HepG2 (cell line): ENCODE measurements around the gene ACSL6. TPM values are rescaled to one million over a fixed set of nuclear protein-coding genes. Genes with fewer than 3 reads are reported as not detected.

ENCODE experiments used
- ATF7 ChIP-seq, 2 experiments: fragments of 450-650 bp in 1 of 2; sonication (generic) in 1 of 2; formaldehyde crosslinking in 1 of 2; IDR thresholded peaks; 2 replicates each; pipeline versions ENCODE4 v1.4.0 to v1.6.1; 2016 to 2020; ENCODE audit warnings: antibody characterized with exemption in 1 of 2, mild to moderate bottlenecking in 1 of 2, missing genetic modification reagents in 1 of 2
- ERF ChIP-seq: IDR thresholded peaks from 2 replicates; pipeline ENCODE4 v1.6.1; 2018; ENCODE audit warnings: missing biosample characterization, missing genetic modification reagents
- GATAD2A ChIP-seq: IDR thresholded peaks from 2 replicates; pipeline ENCODE4 v1.6.1; 2016
- PHF21A ChIP-seq: sonication (generic); formaldehyde crosslinking; IDR thresholded peaks from 2 replicates; pipeline ENCODE4 v1.5.0; 2020; ENCODE audit warnings: mild to moderate bottlenecking, missing genetic modification reagents
- REL ChIP-seq: sonication (generic); formaldehyde crosslinking; conservative IDR thresholded peaks from 2 replicates; pipeline ENCODE4 v1.8.0; 2022; ENCODE audit warnings: mild to moderate bottlenecking, missing genetic modification reagents, moderate library complexity
- SATB2 ChIP-seq: sonication (generic); formaldehyde crosslinking; IDR thresholded peaks from 2 replicates; pipeline ENCODE4 v1.5.0; 2020; ENCODE audit warnings: missing genetic modification reagents
- SPEN ChIP-seq: sonication (generic); formaldehyde crosslinking; IDR thresholded peaks from 2 replicates; pipeline ENCODE4 v1.5.1; 2020; ENCODE audit warnings: low read depth, mild to moderate bottlenecking, missing genetic modification reagents
- TCF7 ChIP-seq: sonication (generic); IDR thresholded peaks from 2 replicates; pipeline ENCODE4 v1.6.1; 2016; ENCODE audit warnings: antibody characterized with exemption, low read depth
- TGIF2 ChIP-seq: IDR thresholded peaks from 2 replicates; pipeline ENCODE4 v1.6.1; 2016; ENCODE audit warnings: control low read depth, missing compliant biosample characterization
- ZMYM4 ChIP-seq: sonication (generic); formaldehyde crosslinking; IDR thresholded peaks from 2 replicates; pipeline ENCODE4 v1.8.1; 2023; ENCODE audit warnings: mild to moderate bottlenecking, missing genetic modification reagents
- ZNF567 ChIP-seq: sonication (generic); formaldehyde crosslinking; IDR thresholded peaks from 2 replicates; pipeline ENCODE4 v1.8.1; 2023; ENCODE audit warnings: mild to moderate bottlenecking, missing genetic modification reagents, borderline replicate concordance
- polyA plus RNA-seq, 8 experiments: library from polyadenylated mRNA; depleted of rRNA in 3 of 8; stranded (reverse) in 7 of 8; unstranded in 1 of 8; fragments of >200 nt; fragmentation: Illumina TruSeq in 4 of 8; extraction: Trizol in 4 of 8; gene quantifications; 2 replicates each; pipeline versions ENCODE4 v1.2.1 to v1.2.3, GENCODE V29; 2011 to 2016; ENCODE audit warnings: low read depth in 4 of 8, missing spikeins in 1 of 8, mixed read lengths in 1 of 8; ENCODE audit not compliant: insufficient read depth in 1 of 8
- total RNA-seq, 5 experiments: library from RNA; depleted of rRNA; stranded (reverse); fragments of >200 nt; fragmentation: Illumina TruSeq; extraction: Trizol; gene quantifications; 2 replicates each; pipeline ENCODE4 v1.2.3, GENCODE V29; 2016; ENCODE audit warnings: low read depth in 1 of 5
- TF ChIP-seq, protein P1 (sequence below), 2 experiments: sonication (generic) in 1 of 2; formaldehyde crosslinking in 1 of 2; IDR thresholded peaks; 2 replicates each; pipeline versions ENCODE4 v1.4.0 to v1.6.1; 2018 to 2020; ENCODE audit warnings: missing genetic modification reagents in 2 of 2, borderline replicate concordance in 1 of 2, low read depth in 1 of 2, mild to moderate bottlenecking in 1 of 2, missing biosample characterization in 1 of 2
- TF ChIP-seq, protein P2 (sequence below): sonication (generic); formaldehyde crosslinking; IDR thresholded peaks from 2 replicates; pipeline ENCODE4 v1.5.1; 2020; ENCODE audit warnings: mild to moderate bottlenecking, missing genetic modification reagents, borderline replicate concordance
- TF ChIP-seq, protein P3 (sequence below): sonication (generic); formaldehyde crosslinking; IDR thresholded peaks from 2 replicates; pipeline ENCODE4 v1.9.0; 2021; ENCODE audit warnings: missing genetic modification reagents, mild to moderate bottlenecking, borderline replicate concordance
- TF ChIP-seq, protein P4 (sequence below): sonication (generic); formaldehyde crosslinking; IDR thresholded peaks from 2 replicates; pipeline ENCODE4 v1.8.0; 2022; ENCODE audit warnings: mild to moderate bottlenecking, missing genetic modification reagents, borderline replicate concordance

The ACSL6 gene
- total and polyA plus RNA-seq, 2 of the 13 experiments (the other 11 are each of a cell fraction or from before 2014, with no cell fraction given) = 3.7 to 3.8 TPM

GRCh38 chr5:132001647-132002561 lies 9.6 kb downstream of the ACSL6 start (continued):
- TF ChIP-seq TCF7 (peak; percentile 89), ZNF567 (CRISPR knock-in tag) (0 out of 2 replicates have a peak, but pooled peaks have one; percentile 79), TGIF2 (CRISPR knock-in tag) (peak; percentile 58; the same call in 1 of the 2 replicates), SATB2 (0 out of 2 replicates have a peak, but pooled peaks have one; percentile 49), GATAD2A (CRISPR knock-in tag) (peak; percentile 94), ATF7 (IDR thresholded peaks at IDR 0.05) (peak; percentile 61; the same call in 1 of the 2 replicates), ATF7 (CRISPR knock-in tag; IDR thresholded peaks at IDR 0.05) (peak; percentile 88), PHF21A (CRISPR knock-in tag) (peak; percentile 100), SPEN (CRISPR knock-in tag) (no peak; the same call in 1 of the 2 replicates), REL (CRISPR knock-in tag) (0 out of 2 replicates have a peak, but pooled peaks have one; percentile 41), ZMYM4 (CRISPR knock-in tag) (peak; percentile 69), ERF (CRISPR knock-in tag) (peak; percentile 76)
- TF ChIP-seq, protein P1, sequence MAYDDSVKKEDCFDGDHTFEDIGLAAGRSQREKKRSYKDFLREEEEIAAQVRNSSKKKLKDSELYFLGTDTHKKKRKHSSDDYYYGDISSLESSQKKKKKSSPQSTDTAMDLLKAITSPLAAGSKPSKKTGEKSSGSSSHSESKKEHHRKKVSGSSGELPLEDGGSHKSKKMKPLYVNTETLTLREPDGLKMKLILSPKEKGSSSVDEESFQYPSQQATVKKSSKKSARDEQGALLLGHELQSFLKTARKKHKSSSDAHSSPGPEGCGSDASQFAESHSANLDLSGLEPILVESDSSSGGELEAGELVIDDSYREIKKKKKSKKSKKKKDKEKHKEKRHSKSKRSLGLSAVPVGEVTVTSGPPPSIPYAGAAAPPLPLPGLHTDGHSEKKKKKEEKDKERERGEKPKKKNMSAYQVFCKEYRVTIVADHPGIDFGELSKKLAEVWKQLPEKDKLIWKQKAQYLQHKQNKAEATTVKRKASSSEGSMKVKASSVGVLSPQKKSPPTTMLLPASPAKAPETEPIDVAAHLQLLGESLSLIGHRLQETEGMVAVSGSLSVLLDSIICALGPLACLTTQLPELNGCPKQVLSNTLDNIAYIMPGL (CRISPR knock-in tag; IDR thresholded peaks at IDR 0.05; ENCODE audit: borderline replicate concordance in 1 of 2, low read depth in 1 of 2) = peak; percentile 43 to 45; a peak in 3 of 4 replicates
- TF ChIP-seq, protein P2, sequence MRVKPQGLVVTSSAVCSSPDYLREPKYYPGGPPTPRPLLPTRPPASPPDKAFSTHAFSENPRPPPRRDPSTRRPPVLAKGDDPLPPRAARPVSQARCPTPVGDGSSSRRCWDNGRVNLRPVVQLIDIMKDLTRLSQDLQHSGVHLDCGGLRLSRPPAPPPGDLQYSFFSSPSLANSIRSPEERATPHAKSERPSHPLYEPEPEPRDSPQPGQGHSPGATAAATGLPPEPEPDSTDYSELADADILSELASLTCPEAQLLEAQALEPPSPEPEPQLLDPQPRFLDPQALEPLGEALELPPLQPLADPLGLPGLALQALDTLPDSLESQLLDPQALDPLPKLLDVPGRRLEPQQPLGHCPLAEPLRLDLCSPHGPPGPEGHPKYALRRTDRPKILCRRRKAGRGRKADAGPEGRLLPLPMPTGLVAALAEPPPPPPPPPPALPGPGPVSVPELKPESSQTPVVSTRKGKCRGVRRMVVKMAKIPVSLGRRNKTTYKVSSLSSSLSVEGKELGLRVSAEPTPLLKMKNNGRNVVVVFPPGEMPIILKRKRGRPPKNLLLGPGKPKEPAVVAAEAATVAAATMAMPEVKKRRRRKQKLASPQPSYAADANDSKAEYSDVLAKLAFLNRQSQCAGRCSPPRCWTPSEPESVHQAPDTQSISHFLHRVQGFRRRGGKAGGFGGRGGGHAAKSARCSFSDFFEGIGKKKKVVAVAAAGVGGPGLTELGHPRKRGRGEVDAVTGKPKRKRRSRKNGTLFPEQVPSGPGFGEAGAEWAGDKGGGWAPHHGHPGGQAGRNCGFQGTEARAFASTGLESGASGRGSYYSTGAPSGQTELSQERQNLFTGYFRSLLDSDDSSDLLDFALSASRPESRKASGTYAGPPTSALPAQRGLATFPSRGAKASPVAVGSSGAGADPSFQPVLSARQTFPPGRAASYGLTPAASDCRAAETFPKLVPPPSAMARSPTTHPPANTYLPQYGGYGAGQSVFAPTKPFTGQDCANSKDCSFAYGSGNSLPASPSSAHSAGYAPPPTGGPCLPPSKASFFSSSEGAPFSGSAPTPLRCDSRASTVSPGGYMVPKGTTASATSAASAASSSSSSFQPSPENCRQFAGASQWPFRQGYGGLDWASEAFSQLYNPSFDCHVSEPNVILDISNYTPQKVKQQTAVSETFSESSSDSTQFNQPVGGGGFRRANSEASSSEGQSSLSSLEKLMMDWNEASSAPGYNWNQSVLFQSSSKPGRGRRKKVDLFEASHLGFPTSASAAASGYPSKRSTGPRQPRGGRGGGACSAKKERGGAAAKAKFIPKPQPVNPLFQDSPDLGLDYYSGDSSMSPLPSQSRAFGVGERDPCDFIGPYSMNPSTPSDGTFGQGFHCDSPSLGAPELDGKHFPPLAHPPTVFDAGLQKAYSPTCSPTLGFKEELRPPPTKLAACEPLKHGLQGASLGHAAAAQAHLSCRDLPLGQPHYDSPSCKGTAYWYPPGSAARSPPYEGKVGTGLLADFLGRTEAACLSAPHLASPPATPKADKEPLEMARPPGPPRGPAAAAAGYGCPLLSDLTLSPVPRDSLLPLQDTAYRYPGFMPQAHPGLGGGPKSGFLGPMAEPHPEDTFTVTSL (CRISPR knock-in tag) = peak; percentile 90; the same call in 1 of the 2 replicates
- TF ChIP-seq, protein P3, sequence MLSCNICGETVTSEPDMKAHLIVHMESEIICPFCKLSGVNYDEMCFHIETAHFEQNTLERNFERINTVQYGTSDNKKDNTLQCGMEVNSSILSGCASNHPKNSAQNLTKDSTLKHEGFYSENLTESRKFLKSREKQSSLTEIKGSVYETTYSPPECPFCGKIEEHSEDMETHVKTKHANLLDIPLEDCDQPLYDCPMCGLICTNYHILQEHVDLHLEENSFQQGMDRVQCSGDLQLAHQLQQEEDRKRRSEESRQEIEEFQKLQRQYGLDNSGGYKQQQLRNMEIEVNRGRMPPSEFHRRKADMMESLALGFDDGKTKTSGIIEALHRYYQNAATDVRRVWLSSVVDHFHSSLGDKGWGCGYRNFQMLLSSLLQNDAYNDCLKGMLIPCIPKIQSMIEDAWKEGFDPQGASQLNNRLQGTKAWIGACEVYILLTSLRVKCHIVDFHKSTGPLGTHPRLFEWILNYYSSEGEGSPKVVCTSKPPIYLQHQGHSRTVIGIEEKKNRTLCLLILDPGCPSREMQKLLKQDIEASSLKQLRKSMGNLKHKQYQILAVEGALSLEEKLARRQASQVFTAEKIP (CRISPR knock-in tag) = no peak
- TF ChIP-seq, protein P4, sequence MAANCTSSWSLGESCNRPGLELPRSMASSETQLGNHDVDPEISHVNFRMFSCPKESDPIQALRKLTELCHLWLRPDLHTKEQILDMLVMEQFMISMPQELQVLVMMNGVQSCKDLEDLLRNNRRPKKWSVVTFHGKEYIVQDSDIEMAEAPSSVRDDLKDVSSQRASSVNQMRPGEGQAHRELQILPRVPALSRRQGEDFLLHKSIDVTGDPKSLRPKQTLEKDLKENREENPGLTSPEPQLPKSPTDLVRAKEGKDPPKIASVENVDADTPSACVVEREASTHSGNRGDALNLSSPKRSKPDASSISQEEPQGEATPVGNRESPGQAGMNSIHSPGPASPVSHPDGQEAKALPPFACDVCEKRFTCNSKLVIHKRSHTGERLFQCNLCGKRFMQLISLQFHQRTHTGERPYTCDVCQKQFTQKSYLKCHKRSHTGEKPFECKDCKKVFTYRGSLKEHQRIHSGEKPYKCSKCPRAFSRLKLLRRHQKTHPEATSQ (CRISPR knock-in tag) = 0 out of 2 replicates have a peak, but pooled peaks have one; percentile 17
